ENCODE data around the gene EVI2A.
"Not testable (repeated sequence)": the region's sequence is repeated elsewhere in the genome, so short reads cannot be mapped to it uniquely, and the experiment has no call there.

Gene EVI2A

DNA sequence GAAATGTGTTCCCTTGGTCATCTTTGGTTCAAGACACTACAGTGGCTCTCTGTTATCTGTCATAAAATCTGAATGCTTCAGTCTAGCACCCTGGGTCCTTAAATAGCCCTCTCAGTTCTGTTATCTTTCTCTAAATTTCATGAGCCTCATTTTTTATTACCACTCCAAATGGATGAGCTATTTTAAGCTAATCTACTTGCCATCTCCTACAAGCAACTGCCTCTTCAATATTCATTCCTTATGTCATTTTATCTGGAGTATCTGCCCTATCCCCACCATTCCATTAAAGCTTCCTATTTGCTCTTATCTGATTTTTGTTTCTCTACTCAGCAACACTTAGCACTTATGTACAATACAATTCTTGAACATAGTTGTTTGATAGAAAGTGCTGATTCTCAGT lies 28.0 kb upstream of the EVI2A start:
- no peak for TF ChIP-seq CTCF (IDR thresholded peaks at IDR 0.05; ENCODE audit: extremely low read depth, missing control alignments)
- no peak for DNase-seq (ENCODE audit: low spot score)

- DNase-seq (ENCODE audit: low spot score): not testable (repeated sequence)
Observed at GRCh38 chr17:31345191-31345747, 23.8 kb upstream of the EVI2A start.

GRCh38 chr17:31339906-31340661 lies 18.7 kb upstream of the EVI2A start:
- TF ChIP-seq CTCF (IDR thresholded peaks at IDR 0.05; ENCODE audit: extremely low read depth, missing control alignments): no peak
- no peak for DNase-seq (ENCODE audit: low spot score)

GRCh38 chr17:31329221-31329620 lies 7.8 kb upstream of the EVI2A start:
- no peak for DNase-seq (ENCODE audit: low spot score)

DNA sequence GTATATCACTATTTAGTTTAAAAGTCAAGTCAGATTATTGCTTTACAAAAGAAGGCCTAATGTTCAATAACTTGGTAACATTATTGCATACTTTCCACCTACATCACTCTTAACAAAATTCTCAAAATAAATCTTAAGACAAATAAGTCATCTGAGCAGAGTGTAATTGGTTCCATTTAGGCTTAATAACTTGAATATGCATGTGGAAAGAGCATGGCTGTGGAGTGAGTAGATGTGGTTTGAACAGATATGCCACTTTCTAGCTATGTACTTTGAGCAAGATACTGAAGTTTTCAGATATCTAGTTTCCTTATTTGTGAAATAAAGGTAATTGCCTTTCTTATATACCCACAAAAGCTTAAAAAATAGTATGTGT lies 6.7 kb upstream of the EVI2A start:
- DNase-seq (ENCODE audit: low spot score): no peak
- TF ChIP-seq CTCF (IDR thresholded peaks at IDR 0.05; ENCODE audit: extremely low read depth, missing control alignments): no peak

More at GRCh38 chr17:31329221-31329620, 7.8 kb upstream of the EVI2A start:
- no peak for TF ChIP-seq CTCF (IDR thresholded peaks at IDR 0.05; ENCODE audit: extremely low read depth, missing control alignments)

GRCh38 chr17:31327534-31328159 lies 6.2 kb upstream of the EVI2A start:
- DNase-seq (ENCODE audit: low spot score): no peak
- TF ChIP-seq CTCF (IDR thresholded peaks at IDR 0.05; ENCODE audit: extremely low read depth, missing control alignments): no peak

DNA sequence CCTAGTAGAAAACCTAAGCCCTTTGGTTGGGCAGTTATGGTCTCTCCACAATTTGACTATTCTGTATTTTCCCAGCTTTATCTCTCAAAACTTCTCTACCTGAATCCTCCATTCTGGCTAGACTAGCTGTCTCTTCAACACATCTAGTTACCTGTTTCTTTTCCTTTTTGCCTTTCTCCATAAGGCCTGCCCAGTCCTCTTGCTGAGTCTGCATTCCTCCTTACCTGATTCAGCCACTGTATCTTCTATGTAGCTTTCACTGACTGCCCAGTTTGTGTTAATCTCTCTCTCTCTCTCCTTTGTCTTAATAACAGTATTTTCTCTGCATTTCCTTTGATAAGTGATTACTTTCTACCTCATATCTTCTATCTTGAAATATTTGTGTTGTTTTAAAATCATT lies 2.1 kb upstream of the EVI2A start:
- TF ChIP-seq CTCF (IDR thresholded peaks at IDR 0.05; ENCODE audit: extremely low read depth, missing control alignments): no peak
- no peak for DNase-seq (ENCODE audit: low spot score)
